GM23248 (cell line): ENCODE results near the gene KCNMB4.
"Not testable (repeated sequence)": the region's sequence is repeated elsewhere in the genome, so short reads cannot be mapped to it uniquely, and the experiment has no call there.

Experiments
- EZH2 ChIP-seq: fragments of 200-600 bp; sonication (generic); IDR thresholded peaks from 2 replicates; pipeline ENCODE4 v1.6.1; 2018; ENCODE audit warnings: antibody characterized with exemption, mild to moderate bottlenecking; ENCODE audit not compliant: insufficient read depth, poor library complexity, severe bottlenecking
- EZH2phosphoT487 ChIP-seq: fragments of 200-600 bp; sonication (generic); IDR thresholded peaks from 2 replicates; pipeline ENCODE4 v1.6.1; 2018; ENCODE audit warnings: antibody characterized with exemption, moderate library complexity, mild to moderate bottlenecking, low read depth; ENCODE audit not compliant: insufficient read depth

GRCh38 chr12:70392631-70393030 is 26.5 kb downstream of the KCNMB4 start:
- TF ChIP-seq EZH2phosphoT487, EZH2: not testable (repeated sequence)
